OCI-LY7 (cell line): ENCODE measurements around the gene CIZ1. TPM values are rescaled to one million over a fixed set of nuclear protein-coding genes. Genes with fewer than 3 reads are reported as not detected.

Experiments used
- BruUV-seq: library from RNA; stranded (reverse); fragments of 400-500 nt; replicated peaks from 2 replicates; lab custom pipeline; 2021; lab: Mats Ljungman, UMichigan
- CTCF ChIA-PET: fragments of 300-600 bp; sonication (Branson Sonifier 250); formaldehyde crosslinking; loops from one replicate; lab custom pipeline; 2022; ENCODE audit warnings: antibody characterized with exemption; ENCODE audit not compliant: unreplicated experiment; lab: Charles Lee
- POLR2A ChIA-PET: fragments of 300-600 bp; sonication (Branson Sonifier 250); formaldehyde crosslinking; loops from one replicate; lab custom pipeline; 2022; ENCODE audit warnings: antibody characterized with exemption; lab: Charles Lee
- DNase-seq: peaks from one replicate; pipeline ENCODE4 v3.0.0-alpha.2; 2015; ENCODE audit warnings: low spot score
- H2AFZ ChIP-seq: fragments of 200-600 bp; sonication (generic), shearing (Covaris generic); 2 replicates; pipeline ENCODE4 v1.6.1; 2014; ENCODE audit warnings: mild to moderate bottlenecking, antibody characterized with exemption, low read length, moderate library complexity
- H3K27ac ChIP-seq: fragments of 200-600 bp; sonication (generic); 2 replicates; pipeline ENCODE4 v1.5.1; 2014; ENCODE audit warnings: mixed run types, low read depth, mild to moderate bottlenecking, moderate library complexity, low read length, inconsistent platforms; ENCODE audit not compliant: poor library complexity, severe bottlenecking
- H3K36me3 ChIP-seq: fragments of 200-600 bp; sonication (generic); 2 replicates; pipeline ENCODE4 v1.6.1; 2014; ENCODE audit warnings: mild to moderate bottlenecking, antibody characterized with exemption, low read length, moderate library complexity, mixed read lengths; ENCODE audit not compliant: insufficient read depth
- H3K4me1 ChIP-seq: fragments of 200-600 bp; sonication (generic); 2 replicates; pipeline ENCODE4 v1.5.1; 2014; ENCODE audit warnings: mild to moderate bottlenecking, low read length; ENCODE audit not compliant: insufficient read depth, poor library complexity, severe bottlenecking
- H3K4me2 ChIP-seq: fragments of 200-600 bp; sonication (generic); 2 replicates; pipeline ENCODE4 v1.6.1; 2014; ENCODE audit warnings: mild to moderate bottlenecking, low read length
- H3K4me3 ChIP-seq: fragments of 200-600 bp; sonication (generic); 2 replicates; pipeline ENCODE4 v1.5.1; 2014; ENCODE audit warnings: mild to moderate bottlenecking, low read depth, low read length; ENCODE audit not compliant: poor library complexity, severe bottlenecking
- H3K79me2 ChIP-seq: fragments of 200-600 bp; sonication (generic); 2 replicates; pipeline ENCODE4 v1.6.1; 2016; ENCODE audit warnings: low read depth, mild to moderate bottlenecking, low read length, moderate library complexity, mixed read lengths; ENCODE audit not compliant: insufficient read depth
- H3K9me2 ChIP-seq: fragments of 200-600 bp; sonication (generic); 2 replicates; pipeline ENCODE4 v1.6.1; 2016; ENCODE audit warnings: mild to moderate bottlenecking, low read length, mixed read lengths; ENCODE audit not compliant: insufficient read depth
- H3K9me3 ChIP-seq: fragments of 200-600 bp; sonication (generic); 2 replicates; pipeline ENCODE4 v1.6.1; 2014; ENCODE audit warnings: mild to moderate bottlenecking, mixed run types, low read length, mixed read lengths
- H4K20me1 ChIP-seq: fragments of 200-600 bp; sonication (generic); 2 replicates; pipeline ENCODE4 v1.6.1; 2014; ENCODE audit warnings: mild to moderate bottlenecking, antibody characterized with exemption, low read length, moderate library complexity, mixed read lengths; ENCODE audit not compliant: insufficient read depth
- CTCF ChIP-seq: fragments of 200-600 bp; sonication (generic); conservative IDR thresholded peaks from 2 replicates; pipeline ENCODE4 v1.5.1; 2014; ENCODE audit warnings: mild to moderate bottlenecking, antibody characterized with exemption, low read length, moderate library complexity, mixed read lengths
- EZH2phosphoT487 ChIP-seq: fragments of 200-600 bp; sonication (generic); IDR thresholded peaks from 2 replicates; pipeline ENCODE4 v1.6.1; 2018; ENCODE audit warnings: low read depth, borderline replicate concordance, mild to moderate bottlenecking, mixed run types, antibody characterized with exemption, low read length, moderate library complexity, mixed read lengths
- intact Hi-C: fragments of 100-400 bp; cut with micrococcal nuclease; formaldehyde crosslinking; loops from one replicate; pipeline ENCODE4 v1.10.0; 2022; ENCODE audit not compliant: unreplicated experiment
- total RNA-seq, 2 experiments: library from RNA; depleted of rRNA in 1 of 2; stranded (reverse); fragments of >200 nt in 1 of 2; shearing (Covaris generic) in 1 of 2; gene quantifications; 2 replicates each; pipeline ENCODE4 v1.2.3, GENCODE V29; 2014 to 2022

Gene CIZ1
- total RNA-seq, 2 experiments from 2014 or later: 45.4 to 121 TPM

GRCh38 chr9:128222880-128223670 lies 31.7 kb upstream of the CIZ1 start:
- Histone ChIP-seq H3K9me2 (no peaks in the 10 kb centered on the region), H3K4me3 (no peak overlapping the region), H3K4me1 (peaks cover 9% of the 10 kb centered on the region), H3K4me2 (no peak overlapping the region), H3K27ac (no peak overlapping the region), H3K36me3 (no peaks in the 10 kb centered on the region), H4K20me1 (no peaks in the 10 kb centered on the region), H3K9me3 (no peaks in the 10 kb centered on the region), H2AFZ (no peak overlapping the region), H3K79me2 (no peaks in the 10 kb centered on the region)
- DNase-seq: no peak
- CTCF ChIA-PET: no interaction called here
- TF ChIP-seq CTCF: no peak
- POLR2A ChIA-PET: no interaction called here
- BruUV-seq: no TSS peak
- intact Hi-C loops: no loop called here

GRCh38 chr9:128222026-128222425 lies 30.7 kb upstream of the CIZ1 start:
- no peak overlapping the region for H3K4me3 ChIP-seq
- peaks cover 10% of the 10 kb centered on the region for H3K4me1 ChIP-seq
- TF ChIP-seq EZH2phosphoT487: no peak
- no peak for TF ChIP-seq CTCF
- intact Hi-C loops: no loop called here
- no peak overlapping the region for H3K4me2 ChIP-seq
- H2AFZ ChIP-seq: no peak overlapping the region
- POLR2A ChIA-PET: no interaction called here
- H3K9me3 ChIP-seq: no peaks in the 10 kb centered on the region
- CTCF ChIA-PET: interaction anchor here (0.5 kb wide), 1 partner anchor 24 kb away, joined by 4 read pairs; no protein-coding TSS in a partner anchor
- BruUV-seq: no TSS peak
- no peaks in the 10 kb centered on the region for H3K79me2 ChIP-seq
- DNase-seq: no peak
- H3K27ac ChIP-seq: no peak overlapping the region
- no peaks in the 10 kb centered on the region for H4K20me1 ChIP-seq
- H3K9me2 ChIP-seq: no peaks in the 10 kb centered on the region
- H3K36me3 ChIP-seq: no peaks in the 10 kb centered on the region

- Histone ChIP-seq H2AFZ (no peak overlapping the region), H3K27ac (no peak overlapping the region), H3K9me2 (no peaks in the 10 kb centered on the region), H3K9me3 (no peaks in the 10 kb centered on the region), H3K4me1 (peaks cover 10% of the 10 kb centered on the region), H3K4me3 (no peak overlapping the region), H3K36me3 (no peaks in the 10 kb centered on the region), H4K20me1 (no peaks in the 10 kb centered on the region), H3K79me2 (no peaks in the 10 kb centered on the region), H3K4me2 (no peak overlapping the region)
- no TSS peak for BruUV-seq
- no peak for TF ChIP-seq CTCF
- TF ChIP-seq EZH2phosphoT487: no peak
- ChIA-PET POLR2A (no interaction called here), CTCF (no interaction called here)
- no peak for DNase-seq
- intact Hi-C loops: no loop called here
These were observed 28.5 kb upstream of the CIZ1 start for GRCh38 chr9:128219831-128220230.
